Thymus (tissue), 11 donors: ENCODE data around the gene SART3. TPM values are rescaled to one million over a fixed set of nuclear protein-coding genes. Genes with fewer than 3 reads are reported as not detected.
"Not testable (repeated sequence)": the region's sequence is repeated elsewhere in the genome, so short reads cannot be mapped to it uniquely, and the experiment has no call there.

Experiments
- DNase-seq, 9 donors: peaks; one replicate each; pipeline ENCODE4 v3.0.0-alpha.2; 2013; ENCODE audit warnings: low spot score in 9 of 9, low read depth in 6 of 9, missing footprints in 1 of 9
- H3K27ac ChIP-seq, 2 donors: one replicate each; pipeline ENCODE4 v1.5.1; 2013; ENCODE audit warnings: control low read depth in 1 of 2, low read depth in 1 of 2, low read length in 1 of 2, mild to moderate bottlenecking in 1 of 2, moderate library complexity in 1 of 2
- H3K27me3 ChIP-seq, 2 donors: one replicate each; pipeline ENCODE4 v1.5.1; 2013; ENCODE audit warnings: low read length in 1 of 2; ENCODE audit not compliant: control insufficient read depth in 2 of 2, insufficient read depth in 1 of 2
- H3K36me3 ChIP-seq, 2 donors: one replicate each; pipeline ENCODE4 v1.5.1; 2013; ENCODE audit warnings: low read length in 1 of 2, mild to moderate bottlenecking in 1 of 2, moderate library complexity in 1 of 2; ENCODE audit not compliant: control insufficient read depth in 2 of 2, insufficient read depth in 2 of 2
- H3K4me1 ChIP-seq, 2 donors: one replicate each; pipeline ENCODE4 v1.5.1; 2013; ENCODE audit warnings: low read length in 2 of 2; ENCODE audit not compliant: control insufficient read depth in 2 of 2, insufficient read depth in 2 of 2
- H3K4me3 ChIP-seq, 2 donors: one replicate each; pipeline ENCODE4 v1.5.1; 2013; ENCODE audit warnings: low read length in 2 of 2, control low read depth in 1 of 2, mild to moderate bottlenecking in 1 of 2
- H3K9me3 ChIP-seq, 2 donors: one replicate each; pipeline ENCODE4 v1.5.1; 2013; ENCODE audit warnings: low read length in 1 of 2, mild to moderate bottlenecking in 1 of 2; ENCODE audit not compliant: control insufficient read depth in 2 of 2, insufficient read depth in 1 of 2
- WGBS: extraction: QIAGEN DNeasy Blood & Tissue Kit; methylation state at CpG from one replicate; pipeline ENCODE4 v1.1.7; 2013; 5-methylcytosine and 5-hydroxymethylcytosine counted together
- polyA plus RNA-seq: library from polyadenylated mRNA; stranded (reverse); fragments of 200-250 nt; gene quantifications from one replicate; pipeline ENCODE4 v1.2.3, GENCODE V29; 2013
- total RNA-seq: library from RNA; stranded (reverse); fragments of 120-200 nt; gene quantifications from one replicate; pipeline ENCODE4 v1.2.4, GENCODE V29; 2013
- donor health status: healthy.

Gene SART3
- total and polyA plus RNA-seq, 2 donors = 21.0 to 45.2 TPM

DNA sequence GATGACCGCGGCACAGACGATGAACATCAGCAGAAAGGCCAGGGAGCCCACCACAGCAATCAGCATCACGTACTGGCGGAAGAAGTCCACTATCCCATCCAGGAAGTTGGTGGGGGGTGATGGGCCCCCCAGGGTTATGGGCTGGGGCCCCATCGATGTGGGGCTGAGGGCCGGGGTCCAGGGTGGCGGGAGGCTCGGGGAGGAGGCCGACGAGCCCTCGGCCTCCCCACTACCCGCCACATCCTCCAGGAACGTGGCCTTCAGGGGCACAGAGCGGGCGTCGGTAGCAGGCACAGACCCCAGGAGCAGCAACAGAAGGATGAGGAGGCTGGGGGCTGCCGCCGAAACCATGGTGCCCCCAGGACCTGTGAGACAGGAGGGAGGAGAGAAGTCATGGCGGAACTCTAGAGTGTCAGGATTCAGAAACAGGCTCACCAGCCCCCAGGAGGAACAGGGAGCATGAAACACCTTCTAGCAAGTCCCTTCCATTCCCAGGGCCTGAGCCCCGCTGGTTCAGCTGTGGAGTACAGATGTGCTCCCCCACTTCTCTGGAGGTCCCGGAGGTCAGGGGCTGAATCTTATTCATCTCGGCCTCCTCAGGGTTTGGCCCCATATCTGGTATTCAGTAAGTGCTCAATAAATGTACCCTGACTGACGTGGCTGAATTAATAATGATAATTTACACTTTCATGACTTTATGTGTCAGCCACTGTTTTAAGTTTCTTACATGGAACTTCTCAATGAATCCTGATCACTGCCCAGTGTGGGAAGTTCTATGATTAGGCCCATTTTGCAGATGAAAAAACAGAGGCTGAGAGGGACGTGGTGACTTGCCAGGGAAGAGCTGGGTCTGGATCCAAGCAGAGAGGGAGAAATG, 31.3 kb upstream of the SART3 start:
- DNase-seq = no peak
- Histone ChIP-seq H3K27me3 (no peaks in the 10 kb centered on the region), H3K4me1 (peaks cover 0 to 10% of the 10 kb centered on the region in 2 donors), H3K9me3 (no peaks in the 10 kb centered on the region), H3K36me3 (no peaks in the 10 kb centered on the region), H3K4me3 (no peak overlapping the region), H3K27ac (no peak overlapping the region)
- 98% methylated on average over 25 of the region's 25 CpGs for WGBS

DNA sequence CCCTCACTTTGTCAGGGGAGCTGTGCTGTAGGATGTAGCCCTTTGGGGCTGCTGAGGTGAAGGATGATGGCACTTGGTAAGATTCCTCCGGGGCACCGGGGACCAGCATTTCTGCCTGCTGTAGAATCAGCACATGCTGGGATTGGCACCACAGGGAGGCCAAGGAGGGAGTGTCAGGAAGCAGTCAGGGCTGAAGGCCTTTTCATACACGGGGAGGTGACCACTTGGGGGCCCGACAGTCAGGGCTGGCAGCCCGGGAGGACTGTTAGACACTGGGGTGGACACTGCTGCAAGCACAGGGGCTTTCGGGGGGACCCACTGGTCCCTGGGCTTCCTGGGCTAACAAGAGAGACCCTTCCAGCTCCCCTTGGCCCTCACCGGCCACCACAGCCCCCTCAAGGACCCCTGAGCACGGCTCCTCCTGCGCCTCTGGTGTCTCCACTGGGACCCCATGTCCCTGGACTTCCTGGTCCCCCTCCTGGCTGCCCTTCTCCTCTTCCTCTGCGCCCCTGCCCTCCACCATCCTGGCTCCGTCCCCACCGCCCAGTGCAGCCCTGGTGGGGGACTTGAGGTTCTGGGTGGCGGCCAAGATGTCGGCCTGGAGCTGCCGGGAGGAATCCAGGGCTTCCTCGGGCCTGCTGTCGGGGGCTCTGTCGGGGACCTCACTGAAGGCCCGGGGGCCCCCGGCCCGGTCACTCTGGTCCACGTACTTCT, 30.5 kb upstream of the SART3 start:
- H3K27ac ChIP-seq = no peak overlapping the region
- no peak overlapping the region for H3K4me3 ChIP-seq
- H3K9me3 ChIP-seq = no peaks in the 10 kb centered on the region
- WGBS = 96% methylated on average over 22 of the region's 22 CpGs
- DNase-seq = no peak
- H3K4me1 ChIP-seq = peaks cover 0 to 10% of the 10 kb centered on the region in 2 donors
- H3K27me3 ChIP-seq = no peaks in the 10 kb centered on the region
- no peaks in the 10 kb centered on the region for H3K36me3 ChIP-seq

DNA sequence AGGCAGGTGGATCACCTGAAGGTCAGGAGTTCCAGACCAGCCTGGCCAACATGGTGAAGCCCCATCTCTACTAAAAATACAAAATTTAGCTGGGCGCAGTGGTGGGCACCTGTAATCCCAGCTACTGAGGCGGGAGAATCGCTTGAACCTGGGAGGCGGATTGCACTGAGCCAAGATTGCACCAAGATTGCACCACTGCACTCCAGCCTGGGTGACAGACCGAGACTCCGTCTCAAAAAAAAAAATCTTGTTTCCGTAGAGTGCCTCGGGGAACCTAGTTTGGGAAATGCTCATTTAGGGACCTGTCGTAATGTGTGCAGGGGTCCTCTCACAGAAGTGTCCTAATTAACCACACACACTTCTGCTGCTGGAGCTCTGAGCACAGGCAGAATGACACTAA, 29.5 kb upstream of the SART3 start:
- not testable (repeated sequence) for H3K4me1 ChIP-seq, H3K27ac ChIP-seq, H3K36me3 ChIP-seq, H3K9me3 ChIP-seq, DNase-seq, H3K4me3 ChIP-seq, H3K27me3 ChIP-seq
- 90% methylated on average over 9 of the region's 9 CpGs for WGBS

DNA sequence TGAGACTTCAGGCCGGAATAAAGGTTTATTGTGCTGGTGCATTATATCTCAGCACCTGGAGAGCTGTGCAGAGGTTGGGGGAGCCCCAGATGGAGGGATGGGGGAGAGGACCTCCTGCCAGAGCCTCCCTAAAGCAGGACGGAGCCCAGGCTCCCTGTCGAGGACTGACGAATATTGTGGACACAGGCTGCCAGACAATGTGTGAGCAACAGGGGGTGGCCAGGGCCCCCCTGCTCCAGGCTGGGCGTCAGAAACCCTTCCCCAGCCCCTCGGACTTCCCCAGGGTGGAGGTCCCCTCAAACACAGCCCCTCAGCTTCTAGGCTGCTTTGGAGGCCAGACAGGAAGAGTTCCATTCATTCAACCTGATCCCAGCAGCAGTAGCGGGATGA, 28.9 kb upstream of the SART3 start:
- Histone ChIP-seq H3K36me3 (no peaks in the 10 kb centered on the region), H3K4me3 (no peak overlapping the region), H3K9me3 (no peaks in the 10 kb centered on the region), H3K27me3 (no peaks in the 10 kb centered on the region), H3K27ac (no peak overlapping the region), H3K4me1 (peaks cover 0 to 10% of the 10 kb centered on the region in 2 donors)
- WGBS = 95% methylated on average over 7 of the region's 7 CpGs
- no peak for DNase-seq

DNA sequence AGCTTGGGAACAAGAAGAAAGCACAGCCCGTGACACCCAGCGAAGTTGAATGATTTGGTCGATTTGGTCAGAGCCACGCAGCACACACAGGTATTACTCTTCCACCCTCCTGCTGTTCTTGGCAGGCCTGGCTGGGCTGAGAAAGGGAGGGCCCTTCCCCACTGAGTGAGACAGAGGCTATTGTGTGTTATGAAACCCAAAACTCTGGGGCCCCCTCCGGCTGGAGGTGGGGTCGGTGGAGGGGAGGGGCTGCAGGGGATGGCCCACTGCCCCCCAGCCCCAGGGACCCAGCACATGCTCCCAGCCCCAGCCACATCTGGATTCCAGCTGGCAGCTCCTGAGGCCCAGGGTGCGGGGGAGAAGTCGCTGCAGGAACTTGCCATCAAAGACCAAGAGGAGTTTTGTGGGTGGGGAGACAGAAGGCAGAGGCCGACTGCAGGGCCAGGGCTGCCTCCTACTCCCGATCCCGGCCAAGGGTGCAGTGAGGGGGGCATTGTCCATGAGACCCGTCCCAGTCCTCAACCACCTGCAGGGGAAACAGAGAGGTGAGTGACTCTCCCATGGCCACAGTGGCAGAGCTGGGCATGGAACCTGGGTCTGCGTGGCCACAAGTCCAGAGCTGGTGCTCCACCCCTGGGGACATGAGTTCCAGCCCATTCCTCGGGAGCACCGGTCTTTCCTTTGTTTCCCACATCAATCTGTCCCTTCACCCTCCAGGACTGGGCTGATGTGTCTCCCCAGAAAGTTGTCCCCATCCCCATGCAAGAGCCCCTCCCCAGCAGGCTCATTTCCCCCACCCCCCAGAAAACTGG, 28.3 kb upstream of the SART3 start:
- Histone ChIP-seq H3K27me3 (no peaks in the 10 kb centered on the region), H3K9me3 (no peaks in the 10 kb centered on the region), H3K36me3 (no peaks in the 10 kb centered on the region), H3K4me1 (peaks cover 0 to 10% of the 10 kb centered on the region in 2 donors), H3K4me3 (no peak overlapping the region), H3K27ac (no peak overlapping the region)
- WGBS = 80% methylated on average over 15 of the region's 15 CpGs
- DNase-seq = no peak

DNA sequence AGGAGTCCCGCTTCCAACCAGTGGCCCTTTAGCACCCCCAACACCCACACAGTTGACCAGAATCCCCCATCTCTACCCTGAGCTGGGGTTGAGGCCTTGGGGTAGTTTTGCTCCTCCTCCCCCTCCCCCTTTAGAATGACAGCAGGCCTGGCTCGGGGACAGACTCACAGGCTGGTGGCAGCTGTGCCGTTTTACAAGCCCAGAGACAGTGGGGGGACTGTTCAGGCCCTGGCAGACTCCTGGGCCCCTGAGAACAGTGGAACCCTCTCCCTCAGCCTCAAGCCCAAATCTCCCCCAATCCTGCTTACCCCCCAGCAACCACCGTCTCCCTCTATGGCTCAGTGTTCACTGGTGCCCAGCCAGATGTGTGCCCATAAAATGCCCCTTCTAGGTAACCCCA, 26.9 kb upstream of the SART3 start:
- DNase-seq = no peak
- H3K4me1 ChIP-seq = peaks cover 0 to 10% of the 10 kb centered on the region in 2 donors
- H3K36me3 ChIP-seq = no peaks in the 10 kb centered on the region
- H3K27me3 ChIP-seq = no peaks in the 10 kb centered on the region
- no peak overlapping the region for H3K27ac ChIP-seq
- no peak overlapping the region for H3K4me3 ChIP-seq
- H3K9me3 ChIP-seq = no peaks in the 10 kb centered on the region
- 86% methylated on average over 4 of the region's 4 CpGs for WGBS

DNA sequence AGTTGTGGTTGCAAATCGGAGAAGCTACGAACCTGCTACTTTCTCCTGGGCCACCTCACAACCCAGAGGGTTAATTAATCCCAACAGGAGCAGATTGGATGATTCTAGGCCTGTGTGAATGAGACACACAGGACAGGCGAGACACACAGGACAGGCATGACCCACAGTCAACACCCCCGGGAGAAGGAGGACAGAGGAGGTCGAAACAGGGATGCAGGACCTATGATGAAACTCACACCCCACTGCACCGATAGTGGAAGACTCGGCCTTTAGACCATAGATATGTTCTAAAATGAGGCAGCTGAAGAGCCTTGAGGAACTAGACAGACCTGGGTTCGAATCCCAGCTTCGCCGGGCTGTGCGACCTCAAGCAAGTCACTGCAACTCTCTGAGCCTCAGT, 25.3 kb upstream of the SART3 start:
- no peaks in the 10 kb centered on the region for H3K9me3 ChIP-seq
- H3K4me1 ChIP-seq = peaks cover 0 to 10% of the 10 kb centered on the region in 2 donors
- 97% methylated on average over 11 of the region's 11 CpGs for WGBS
- no peak overlapping the region for H3K4me3 ChIP-seq
- no peak for DNase-seq
- no peaks in the 10 kb centered on the region for H3K27me3 ChIP-seq
- H3K27ac ChIP-seq = no peak overlapping the region
- H3K36me3 ChIP-seq = no peaks in the 10 kb centered on the region

DNA sequence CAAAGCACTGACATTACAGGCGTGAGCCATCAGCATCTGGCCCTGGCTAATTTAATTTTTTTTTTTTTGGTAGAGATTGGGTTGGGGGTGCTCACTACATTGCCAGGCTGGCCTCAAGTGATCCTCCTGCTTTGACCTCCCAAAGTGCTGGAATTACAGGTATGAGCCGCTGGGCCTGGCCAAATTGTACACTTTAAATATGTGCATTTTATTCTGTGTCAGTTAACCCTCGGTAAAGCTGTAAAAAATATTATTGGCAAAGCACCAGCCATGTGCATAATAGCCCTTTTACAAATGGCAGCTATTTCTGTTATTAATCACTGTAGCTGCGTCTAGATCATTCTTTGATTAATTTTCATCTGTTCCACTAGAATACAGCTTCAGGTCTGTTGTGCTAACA, 24.9 kb upstream of the SART3 start:
- H3K4me3 ChIP-seq = no peak overlapping the region

More for the DNA sequence above, 24.9 kb upstream of the SART3 start:
- Histone ChIP-seq H3K36me3 (no peaks in the 10 kb centered on the region), H3K27me3 (no peaks in the 10 kb centered on the region), H3K27ac (no peak overlapping the region), H3K4me1 (peaks cover 0 to 10% of the 10 kb centered on the region in 2 donors), H3K9me3 (no peaks in the 10 kb centered on the region)
- DNase-seq = no peak
- 95% methylated on average over 4 of the region's 4 CpGs for WGBS
